Heart left ventricle (tissue), 16 donors: ENCODE measurements around the gene FAM228B. TPM values are rescaled to one million over a fixed set of nuclear protein-coding genes. Genes with fewer than 3 reads are reported as not detected.
"Not testable (repeated sequence)": the region's sequence is repeated elsewhere in the genome, so short reads cannot be mapped to it uniquely, and the experiment has no call there.

ENCODE experiments used
- ATAC-seq, 4 donors: fragments of 200-7000 bp; cut with Tn5 transposase; one replicate each; pipeline ENCODE4 v1.9.1; 2020 to 2022; ENCODE audit warnings: moderate library complexity in 4 of 4, mild to moderate bottlenecking in 3 of 4, moderate number of reproducible peaks in 1 of 4
- DNase-seq, 5 donors: peaks; one replicate each; pipeline ENCODE4 v3.0.0-alpha.2; 2020
- H3K27ac ChIP-seq, 12 donors: fragments of 200-600 bp; sonication (generic) in 4 of 12; one replicate each; pipeline versions ENCODE4 v1.5.0 to v1.8.0; 2016 to 2022; ENCODE audit warnings: mild to moderate bottlenecking in 2 of 12
- H3K27me3 ChIP-seq, 9 donors: fragments of 200-600 bp; sonication (generic) in 2 of 9; one replicate each; pipeline versions ENCODE4 v1.5.1 to v1.8.0; 2016 to 2022; ENCODE audit warnings: mild to moderate bottlenecking in 3 of 9
- H3K36me3 ChIP-seq, 9 donors: fragments of 200-600 bp; sonication (generic) in 2 of 9; one replicate each; pipeline versions ENCODE4 v1.5.0 to v1.8.0; 2018 to 2022; ENCODE audit warnings: mild to moderate bottlenecking in 2 of 9
- H3K4me1 ChIP-seq, 12 donors: fragments of 200-600 bp; sonication (generic) in 4 of 12; one replicate each; pipeline versions ENCODE4 v1.5.0 to v1.8.0; 2016 to 2022; ENCODE audit warnings: mild to moderate bottlenecking in 3 of 12
- H3K4me3 ChIP-seq, 12 donors: fragments of 200-600 bp; sonication (generic) in 4 of 12; one replicate each; pipeline versions ENCODE4 v1.5.0 to v1.8.0; 2017 to 2022; ENCODE audit warnings: mild to moderate bottlenecking in 9 of 12, moderate library complexity in 4 of 12
- H3K9me3 ChIP-seq, 12 donors: fragments of 200-600 bp; sonication (generic) in 4 of 12; one replicate each; pipeline versions ENCODE4 v1.5.0 to v1.8.0; 2016 to 2022; ENCODE audit warnings: mild to moderate bottlenecking in 1 of 12
- POLR2A ChIP-seq, 2 donors: fragments of 450-650 bp; IDR thresholded peaks; one replicate each; pipeline ENCODE4 v1.6.1; 2017; ENCODE audit warnings: antibody characterized with exemption in 2 of 2, mild to moderate bottlenecking in 2 of 2, moderate library complexity in 2 of 2
- WGBS, 4 donors: extraction: QIAGEN DNeasy Blood & Tissue Kit in 2 of 4; methylation state at CpG; one replicate each; pipeline versions ENCODE4 v1.1.5 to v1.1.7; 2013 to 2018; 5-methylcytosine and 5-hydroxymethylcytosine counted together
- intact Hi-C, 10 donors: fragments of 100-400 bp; cut with DNase I; formaldehyde crosslinking; loops; one replicate each; pipeline versions ENCODE4 v1.11.1 to v1.14.2; 2022
- polyA plus RNA-seq, 2 donors: library from polyadenylated mRNA; stranded (reverse); fragments of 200-250 nt; gene quantifications; one replicate each; pipeline ENCODE4 v1.2.3, GENCODE V29; 2013
- total RNA-seq, 9 donors: library from RNA; depleted of rRNA in 2 of 9; stranded (reverse); fragments of >200 nt in 2 of 9; fragmentation: NEBNext Ultra II Directional in 3 of 9; extraction: Animal tissue kit (Norgen Biotek cat#: 25700) in 3 of 9; gene quantifications; one replicate each; pipeline versions ENCODE4 v1.1.0 to v1.2.4, GENCODE V29; 2016 to 2023
- TF ChIP-seq, protein P1 (sequence below), 12 donors: fragments of 200-600 bp; sonication (generic) in 4 of 12; IDR thresholded peaks; one replicate each; pipeline versions ENCODE4 v1.5.0 to v1.8.0; 2018 to 2022; ENCODE audit warnings: antibody characterized with exemption in 12 of 12, mild to moderate bottlenecking in 5 of 12
- donor health status: ischemic (EF 13 %, LVEDD 7.1; RV severe dilation, severe dysfunction).
- donor health status: healthy with polysubstance abuse.
- donor health status: DM: no; HTN: yes; CAD: no.
- donor health status: DM: no; HTN: no; CAD: no.
- donor health status: ischemic (EF 25% LVEDD 6.9; RV normal size, moderate dysfunction).
- donor health status: ischemic (EF 25% LVEDD 5.7; RV mildly dilated, moderate dysfunction).
- donor health status: healthy.
- donor health status: DM: yes; HTN: yes; CAD: no.
- donor health status: ischemic (EF 35%, LVEDD 5.7; RV mildly dilated, moderate dysfunction).
- donor health status: nonischemic (EF 11% LVEDD 7.7; RV severe dilation, severe dysfunction).
- donor health status: DM: yes; HTN: yes; CAD: no.
- donor health status: PGD.
- donor health status: ischemic (EF 29% LVEDD 5.4; RV normal size, mild dysfunction).
- donor health status: nonischemic (EF 23%, LVEDD 6.1; RV moderate dilation, normal function).

FAM228B gene
- total and polyA plus RNA-seq, 11 donors = 5.4 to 36.9 (median 21.2) TPM

DNA sequence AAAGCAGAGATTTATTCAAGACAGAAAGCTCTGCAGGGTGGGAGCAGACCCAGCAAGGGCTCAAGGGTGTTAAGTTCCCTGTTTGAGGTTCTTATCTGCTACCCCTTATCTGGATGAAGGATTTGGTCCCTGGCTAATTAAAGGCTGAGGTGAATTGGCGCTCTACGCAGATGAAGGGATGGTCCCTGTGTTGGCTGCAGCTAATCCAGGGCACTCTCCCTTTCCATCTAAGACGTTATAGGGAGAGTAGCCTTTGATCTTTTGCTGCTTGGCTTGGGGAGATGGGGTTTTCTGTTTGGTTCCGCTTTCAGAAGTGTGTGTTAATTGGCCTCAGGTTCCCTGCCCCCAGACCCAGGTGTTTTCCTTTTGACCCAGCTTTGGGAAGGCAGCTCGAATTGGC lies 68.6 kb downstream of the FAM228B start:
- 62 to 69% (median 65%) methylated on average over 5 of the region's 5 CpGs for WGBS, 4 donors
- ATAC-seq (no peak), DNase-seq (no peak)
- Histone ChIP-seq H3K27me3 (no peaks in the 10 kb centered on the region), H3K9me3 (peaks cover 0 to 7% (median 0%) of the 10 kb centered on the region in 12 donors), H3K27ac (no peak overlapping the region), H3K4me3 (no peak overlapping the region), H3K36me3 (no peaks in the 10 kb centered on the region), H3K4me1 (no peaks in the 10 kb centered on the region)
- TF ChIP-seq, protein P1, sequence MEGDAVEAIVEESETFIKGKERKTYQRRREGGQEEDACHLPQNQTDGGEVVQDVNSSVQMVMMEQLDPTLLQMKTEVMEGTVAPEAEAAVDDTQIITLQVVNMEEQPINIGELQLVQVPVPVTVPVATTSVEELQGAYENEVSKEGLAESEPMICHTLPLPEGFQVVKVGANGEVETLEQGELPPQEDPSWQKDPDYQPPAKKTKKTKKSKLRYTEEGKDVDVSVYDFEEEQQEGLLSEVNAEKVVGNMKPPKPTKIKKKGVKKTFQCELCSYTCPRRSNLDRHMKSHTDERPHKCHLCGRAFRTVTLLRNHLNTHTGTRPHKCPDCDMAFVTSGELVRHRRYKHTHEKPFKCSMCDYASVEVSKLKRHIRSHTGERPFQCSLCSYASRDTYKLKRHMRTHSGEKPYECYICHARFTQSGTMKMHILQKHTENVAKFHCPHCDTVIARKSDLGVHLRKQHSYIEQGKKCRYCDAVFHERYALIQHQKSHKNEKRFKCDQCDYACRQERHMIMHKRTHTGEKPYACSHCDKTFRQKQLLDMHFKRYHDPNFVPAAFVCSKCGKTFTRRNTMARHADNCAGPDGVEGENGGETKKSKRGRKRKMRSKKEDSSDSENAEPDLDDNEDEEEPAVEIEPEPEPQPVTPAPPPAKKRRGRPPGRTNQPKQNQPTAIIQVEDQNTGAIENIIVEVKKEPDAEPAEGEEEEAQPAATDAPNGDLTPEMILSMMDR (IDR thresholded peaks at IDR 0.05) = no peak
- TF ChIP-seq POLR2A (IDR thresholded peaks at IDR 0.05) = no peak
- intact Hi-C loops = no loop called here

- DNase-seq, ATAC-seq, H3K27ac ChIP-seq, H3K27me3 ChIP-seq, H3K36me3 ChIP-seq, H3K4me3 ChIP-seq, intact Hi-C loops, H3K9me3 ChIP-seq: not testable (repeated sequence)
- H3K4me1 ChIP-seq = peaks cover 0 to 11% (median 3%) of the 10 kb centered on the region in 12 donors
- 91 to 100% (median 94%) methylated on average over 1 of the region's 1 CpG; no CpG with 5 or more reads in 1 of the 4 donors for WGBS, 4 donors
Measured at GRCh38 chr2:24197213-24197612, 73.9 kb downstream of the FAM228B start.

DNA sequence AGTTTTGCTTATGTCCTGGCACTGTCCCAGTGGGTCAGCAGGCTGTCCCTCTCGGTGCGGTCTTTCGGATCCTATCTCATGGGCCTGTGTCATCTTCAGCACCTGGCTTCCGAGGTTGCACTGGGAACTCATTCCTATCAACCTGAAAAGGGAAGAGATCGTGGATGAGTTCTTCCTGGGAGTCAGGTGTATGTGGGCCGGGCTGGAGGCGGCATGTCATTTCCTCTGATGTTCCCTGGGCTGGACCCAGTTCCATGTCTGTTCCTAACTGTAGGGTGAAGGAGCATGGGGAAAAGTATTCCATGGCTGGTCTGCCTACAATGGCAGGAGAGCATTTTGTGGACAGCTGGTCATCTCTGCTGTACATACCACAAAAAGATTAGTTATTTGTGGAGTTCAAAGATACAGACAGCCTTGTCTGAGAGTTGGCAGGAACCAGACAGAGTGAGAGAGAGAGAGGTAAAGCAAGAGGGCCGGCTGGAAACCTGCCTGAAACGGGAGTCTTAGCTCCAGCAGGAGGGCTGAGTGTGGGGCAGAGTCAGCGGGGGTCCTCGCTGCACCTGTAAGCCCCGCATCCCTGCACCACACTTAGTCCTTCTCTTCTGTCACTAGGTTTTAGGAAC lies 76.8 kb downstream of the FAM228B start:
- peak; percentile 64 to 78 (median 72) for ATAC-seq
- peaks cover 0 to 35% (median 26%) of the 10 kb centered on the region in 9 donors for H3K36me3 ChIP-seq
- WGBS, 4 donors = 74 to 77% (median 75%) methylated on average over 12 of the region's 12 CpGs

GRCh38 chr2:24200799-24201198 lies 77.5 kb downstream of the FAM228B start:
- Histone ChIP-seq H3K27ac (no peak overlapping the region), H3K27me3 (no peaks in the 10 kb centered on the region), H3K36me3 (peaks cover 0 to 42% (median 33%) of the 10 kb centered on the region in 9 donors), H3K4me1 (peaks cover 0 to 11% (median 3%) of the 10 kb centered on the region in 12 donors), H3K4me3 (no peak overlapping the region), H3K9me3 (peaks cover 0 to 5% (median 0%) of the 10 kb centered on the region in 12 donors)
- peak in 3 of 4 donors; percentile 31 to 51 (median 44) for ATAC-seq
- no peak for DNase-seq
- intact Hi-C loops = no loop called here
- no peak for TF ChIP-seq POLR2A (IDR thresholded peaks at IDR 0.05)
- TF ChIP-seq, protein P1 (IDR thresholded peaks at IDR 0.05) = no peak
- 94 to 98% (median 97%) methylated on average over 3 of the region's 3 CpGs for WGBS, 4 donors

More for the DNA sequence above, 76.8 kb downstream of the FAM228B start:
- Histone ChIP-seq H3K9me3 (peaks cover 0 to 5% (median 0%) of the 10 kb centered on the region in 12 donors), H3K4me3 (no peak overlapping the region), H3K27ac (no peak overlapping the region), H3K27me3 (no peaks in the 10 kb centered on the region), H3K4me1 (peaks cover 0 to 11% (median 3%) of the 10 kb centered on the region in 12 donors)
- intact Hi-C loops = no loop called here
- no peak for DNase-seq
- no peak for TF ChIP-seq POLR2A (IDR thresholded peaks at IDR 0.05)
- TF ChIP-seq, protein P1 (IDR thresholded peaks at IDR 0.05) = no peak
